GM12865 (cell line): ENCODE data around the gene MOK.

ENCODE experiments used
- DNase-seq: peaks from one replicate; pipeline ENCODE4 v3.0.0; 2010; ENCODE audit warnings: low read depth
- H3K4me3 ChIP-seq: 2 replicates; pipeline ENCODE4 v1.5.1; 2011; ENCODE audit warnings: mild to moderate bottlenecking, low read depth, low read length, control low read depth
- CTCF ChIP-seq: IDR thresholded peaks from 2 replicates; pipeline ENCODE4 v1.5.1; 2011; ENCODE audit warnings: low read length, control low read depth, low read depth, inconsistent platforms; ENCODE audit not compliant: insufficient read depth; ENCODE audit errors: missing control alignments

Gene MOK

GRCh38 chr14:102255401-102256190, 49.4 kb downstream of the MOK start:
- DNase-seq: no peak
- no peak overlapping the region for H3K4me3 ChIP-seq
- no peak for TF ChIP-seq CTCF

GRCh38 chr14:102252834-102253801, 51.8 kb downstream of the MOK start:
- TF ChIP-seq CTCF: no peak
- DNase-seq: no peak
- no peak overlapping the region for H3K4me3 ChIP-seq

- H3K4me3 ChIP-seq: no peak overlapping the region
- TF ChIP-seq CTCF: no peak
- no peak for DNase-seq
Observed at GRCh38 chr14:102251161-102251560, 53.8 kb downstream of the MOK start.

- TF ChIP-seq CTCF: no peak
- DNase-seq: no peak
- H3K4me3 ChIP-seq: no peak overlapping the region
Observed at GRCh38 chr14:102250636-102251035, 54.3 kb downstream of the MOK start.

GRCh38 chr14:102249981-102250380, 55.0 kb downstream of the MOK start:
- DNase-seq: no peak
- no peak overlapping the region for H3K4me3 ChIP-seq
- no peak for TF ChIP-seq CTCF

- no peak for DNase-seq
- no peak for TF ChIP-seq CTCF
- no peak overlapping the region for H3K4me3 ChIP-seq
Observed at GRCh38 chr14:102249041-102249440, 55.9 kb downstream of the MOK start.
